Stimulated activated CD8-positive, alpha-beta memory T cell treated with anti-CD3 and anti-CD28 coated beads, Interleukin-15, amount 100 ng/mL, for 48 hours (primary cell): Measurements from ENCODE around the gene VEGFB.

Experiments used
- DNase-seq, 2 donors: peaks; one replicate each; pipeline ENCODE4 v3.0.0-alpha.2; 2020; ENCODE audit warnings: low read depth in 2 of 2

VEGFB gene, protein sequence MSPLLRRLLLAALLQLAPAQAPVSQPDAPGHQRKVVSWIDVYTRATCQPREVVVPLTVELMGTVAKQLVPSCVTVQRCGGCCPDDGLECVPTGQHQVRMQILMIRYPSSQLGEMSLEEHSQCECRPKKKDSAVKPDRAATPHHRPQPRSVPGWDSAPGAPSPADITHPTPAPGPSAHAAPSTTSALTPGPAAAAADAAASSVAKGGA

DNA sequence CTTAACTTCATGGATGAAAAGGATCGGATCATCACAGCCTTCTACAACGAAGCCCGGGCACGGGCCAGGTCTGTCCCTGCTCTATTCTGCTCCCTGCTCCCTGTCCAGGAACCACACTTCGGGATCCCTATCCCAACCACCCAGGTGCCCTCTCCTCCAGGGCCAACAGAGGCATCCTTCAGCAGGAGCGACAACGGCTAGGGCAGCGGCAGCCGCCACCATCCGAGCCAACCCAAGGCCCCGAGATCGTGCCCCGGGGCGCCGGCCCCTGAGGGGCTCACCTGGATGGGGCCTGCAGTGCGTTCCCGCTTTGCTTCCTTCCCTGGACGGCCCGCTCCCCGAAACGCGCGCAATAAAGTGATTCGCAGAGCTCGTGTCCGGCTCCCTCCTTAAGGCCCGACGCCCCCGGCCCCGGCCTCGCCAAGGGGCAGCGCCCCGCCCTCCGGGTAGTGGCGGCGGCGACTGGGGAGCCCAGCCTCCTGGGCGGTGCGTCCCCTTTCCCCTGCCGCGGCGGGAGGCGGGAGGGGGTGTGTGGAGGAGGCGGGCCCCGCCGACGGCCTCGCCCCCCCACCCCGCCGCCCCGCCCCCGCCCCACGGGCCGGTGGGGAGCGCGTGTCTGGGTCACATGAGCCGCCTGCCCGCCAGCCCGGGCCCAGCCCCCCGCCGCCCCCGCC, at the start of gene VEGFB:
VEGFB (plus strand) TSS at position 672 of the 674 bp plus-strand sequence. CDS start 250 bp downstream, outside the sequence.
- DNase-seq: peak; percentile 58 to 62

DNA sequence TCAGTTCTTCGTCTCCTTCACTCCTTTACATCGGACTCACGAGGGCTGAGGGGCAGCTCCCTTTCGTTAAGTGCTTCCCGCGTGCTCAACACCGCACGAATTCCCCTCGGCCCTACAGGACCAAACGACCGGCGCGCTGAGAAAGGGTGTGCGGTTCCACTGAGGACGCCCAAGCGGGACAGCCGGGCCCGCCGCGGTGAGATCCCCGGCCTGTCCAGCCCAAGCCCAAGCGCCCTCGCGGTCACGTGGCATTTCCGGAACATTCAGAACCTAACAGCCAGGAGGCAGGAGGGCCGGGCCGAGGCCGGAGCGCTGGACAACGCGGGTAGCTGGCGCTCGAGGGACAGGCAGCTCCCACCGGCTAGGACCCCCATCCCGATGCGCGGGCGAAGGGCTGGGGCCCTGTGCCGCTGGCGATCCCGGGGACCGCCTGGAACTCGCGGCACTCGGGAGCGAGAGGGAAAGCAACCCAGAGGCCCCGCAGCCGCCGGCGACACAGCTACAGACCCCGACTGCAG, 49.1 kb upstream of the VEGFB start:
- peak in 1 of 2 donors; percentile 20 for DNase-seq

GRCh38 chr11:64185693-64186491, 48.5 kb upstream of the VEGFB start, which contains the start of gene STIP1:
Gene STIP1 (plus strand): TSS chr11:64186171. CDS start chr11:64186262, 91 bp downstream.
- DNase-seq: peak; percentile 96 to 97

GRCh38 chr11:64186492-64187165, 47.8 kb upstream of the VEGFB start:
- peak in 1 of 2 donors; percentile 36 for DNase-seq

DNA sequence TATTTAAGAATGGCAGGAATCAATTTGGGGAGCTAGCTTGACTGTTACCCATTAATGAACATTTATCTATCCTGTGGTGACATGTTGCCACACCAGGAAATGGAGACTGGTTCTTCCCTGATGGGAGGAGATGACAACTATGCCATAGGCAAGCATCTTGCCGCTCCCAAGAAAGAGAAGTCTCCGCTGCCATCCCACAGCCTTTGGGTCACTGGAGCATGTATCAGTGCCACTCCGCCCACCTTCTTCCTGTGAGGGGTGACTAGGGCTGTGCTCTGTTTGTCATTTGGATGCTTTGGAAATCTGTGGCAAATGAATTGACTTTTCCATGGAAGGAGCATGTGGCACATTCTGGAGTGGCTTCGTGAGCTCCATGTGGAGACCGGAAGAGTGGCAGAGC, 42.0 kb upstream of the VEGFB start:
- no peak for DNase-seq

DNA sequence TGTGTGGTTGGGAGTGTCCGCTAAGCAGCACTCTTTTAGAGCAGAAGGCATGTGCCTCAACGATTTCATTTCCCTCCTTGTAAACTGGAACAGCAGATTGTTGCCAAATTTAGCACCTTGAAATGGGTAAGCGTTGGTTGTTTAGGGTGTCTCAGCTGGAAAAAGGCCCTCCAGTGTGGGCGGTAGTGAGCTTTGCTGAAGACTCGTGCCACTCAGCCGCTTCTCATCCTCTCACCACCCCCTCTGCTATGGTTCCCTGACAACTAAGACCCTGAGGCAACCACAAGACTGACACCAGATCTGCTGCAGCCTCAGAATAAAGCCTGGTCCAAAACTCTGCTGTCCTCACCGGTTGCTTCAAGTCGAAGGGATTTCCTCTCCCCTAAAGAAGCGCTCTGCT, 37.8 kb upstream of the VEGFB start:
- no peak for DNase-seq

DNA sequence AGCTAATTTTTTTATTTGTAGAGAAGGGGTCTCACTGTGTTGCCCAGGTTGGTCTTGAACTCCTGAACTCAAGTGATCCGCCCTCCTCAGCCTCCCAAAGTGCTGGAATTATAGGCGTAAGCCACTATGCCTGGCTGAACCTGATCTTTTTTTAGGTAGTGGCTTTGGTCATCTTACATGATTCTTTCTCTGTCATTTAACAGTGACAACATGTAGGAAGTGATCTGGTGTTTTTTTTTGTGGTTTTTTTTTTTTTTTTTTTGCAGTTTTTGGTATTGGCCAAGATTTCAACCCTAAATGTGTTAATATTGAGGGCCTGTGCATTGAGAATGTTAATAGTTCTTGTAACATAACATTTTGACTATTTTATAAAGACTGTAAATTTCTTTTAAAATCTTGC, 35.9 kb upstream of the VEGFB start:
- no peak for DNase-seq

GRCh38 chr11:64201543-64201942, 32.8 kb upstream of the VEGFB start:
- DNase-seq: no peak

DNA sequence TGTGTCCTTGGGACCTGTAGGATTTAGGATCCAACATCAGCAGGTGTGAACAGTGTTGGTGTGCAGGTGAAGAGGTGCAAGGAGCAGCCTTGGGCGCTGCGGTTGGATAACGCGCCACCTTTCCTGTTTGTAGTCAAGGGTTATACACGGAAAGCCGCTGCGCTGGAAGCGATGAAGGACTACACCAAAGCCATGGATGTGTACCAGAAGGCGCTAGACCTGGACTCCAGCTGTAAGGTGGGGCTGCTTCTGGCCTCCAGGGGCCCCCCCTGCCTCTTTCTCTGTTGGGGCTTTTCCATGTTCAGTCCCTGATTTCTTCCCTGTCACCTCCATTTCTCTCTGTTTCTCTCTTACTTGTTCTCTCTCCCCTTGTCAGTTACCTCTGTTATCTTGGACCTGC, 31.4 kb upstream of the VEGFB start:
- DNase-seq: no peak

DNA sequence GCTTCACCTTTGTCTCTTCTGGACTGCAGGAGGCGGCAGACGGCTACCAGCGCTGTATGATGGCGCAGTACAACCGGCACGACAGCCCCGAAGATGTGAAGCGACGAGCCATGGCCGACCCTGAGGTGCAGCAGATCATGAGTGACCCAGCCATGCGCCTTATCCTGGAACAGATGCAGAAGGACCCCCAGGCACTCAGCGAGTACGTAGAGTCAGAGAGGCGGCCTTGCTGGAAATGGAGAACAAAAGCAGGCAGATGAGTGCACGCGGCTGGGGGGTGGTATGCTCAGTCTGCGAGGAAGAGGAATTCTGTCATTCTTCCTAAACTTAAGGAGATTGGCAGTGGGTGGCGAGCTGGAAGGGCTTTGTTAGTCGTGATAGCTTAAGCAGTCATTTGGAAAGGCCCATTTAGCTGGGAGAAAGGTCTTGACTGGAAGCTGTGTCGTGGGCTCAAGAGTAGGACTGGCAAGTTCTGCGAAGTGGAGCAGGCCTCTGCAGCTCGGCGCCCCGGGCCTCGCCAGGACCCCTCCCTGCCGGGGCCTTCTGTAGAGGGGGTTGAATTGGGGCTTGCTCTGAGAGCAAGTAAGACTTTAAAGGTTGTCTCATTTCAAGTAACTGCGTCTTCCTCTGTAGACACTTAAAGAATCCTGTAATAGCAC, 30.8 kb upstream of the VEGFB start:
- no peak for DNase-seq

DNA sequence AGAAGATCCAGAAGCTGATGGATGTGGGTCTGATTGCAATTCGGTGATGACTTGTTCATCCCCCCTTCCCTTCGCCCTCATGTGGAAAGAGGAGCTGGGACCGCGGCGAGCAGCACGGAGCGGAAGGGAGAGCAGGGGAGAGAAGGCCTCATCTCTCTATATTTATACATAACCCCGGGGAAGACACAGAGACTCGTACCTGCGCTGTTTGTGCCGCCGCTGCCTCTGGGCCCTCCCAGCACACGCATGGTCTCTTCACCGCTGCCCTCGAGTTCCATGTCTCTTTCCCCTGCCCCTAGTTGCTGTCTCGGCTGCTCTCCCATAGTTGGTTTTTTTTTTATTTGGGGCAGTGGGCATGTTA, 30.3 kb upstream of the VEGFB start:
- DNase-seq: no peak

GRCh38 chr11:64204464-64204989, 29.9 kb upstream of the VEGFB start:
- peak; percentile 59 to 63 for DNase-seq

DNA sequence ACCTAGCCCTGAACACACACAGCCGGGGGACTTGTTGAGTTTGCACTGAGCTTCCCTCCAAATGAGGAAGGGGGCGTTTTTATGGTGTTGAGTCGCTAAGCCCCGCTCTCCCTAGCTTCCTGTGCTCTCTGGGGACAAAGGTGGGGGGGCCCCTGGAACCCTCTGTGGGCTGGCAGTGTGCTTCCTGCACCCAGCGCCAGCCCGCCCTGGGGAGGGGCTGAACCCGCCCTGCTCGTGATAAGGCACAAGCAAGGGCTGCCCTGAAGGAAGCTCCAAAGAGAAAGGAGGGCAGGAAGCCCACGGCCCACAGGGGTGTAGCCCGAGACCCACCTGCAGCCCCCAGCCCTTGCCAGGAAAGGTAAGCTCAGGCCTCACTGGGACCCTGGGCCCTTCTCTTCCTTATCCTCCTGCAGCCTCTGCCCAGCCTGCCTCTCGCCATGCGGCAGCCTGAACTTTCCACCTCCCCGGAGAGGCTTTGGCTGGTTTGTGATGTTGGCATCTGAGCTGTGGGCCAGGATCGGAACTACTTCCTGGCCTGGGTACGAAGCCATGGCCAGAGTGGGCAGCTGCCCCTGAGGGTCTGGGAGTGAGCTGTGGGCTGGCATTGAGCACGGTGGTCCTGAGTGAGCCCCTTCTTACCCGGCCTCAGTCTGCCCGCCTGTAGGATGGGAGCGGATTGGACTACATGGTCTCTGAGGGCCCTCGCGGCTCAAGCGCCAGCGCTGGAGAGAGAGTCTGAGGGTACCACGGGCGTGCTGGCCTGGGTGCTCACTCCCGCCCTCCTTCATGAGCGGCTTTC, 27.7 kb upstream of the VEGFB start, which contains the start of gene FERMT3:
FERMT3 (plus strand) TSS at position 265 of the 799 bp plus-strand sequence. CDS start 644 bp downstream, outside the sequence.
- peak; percentile 73 to 76 for DNase-seq

DNA sequence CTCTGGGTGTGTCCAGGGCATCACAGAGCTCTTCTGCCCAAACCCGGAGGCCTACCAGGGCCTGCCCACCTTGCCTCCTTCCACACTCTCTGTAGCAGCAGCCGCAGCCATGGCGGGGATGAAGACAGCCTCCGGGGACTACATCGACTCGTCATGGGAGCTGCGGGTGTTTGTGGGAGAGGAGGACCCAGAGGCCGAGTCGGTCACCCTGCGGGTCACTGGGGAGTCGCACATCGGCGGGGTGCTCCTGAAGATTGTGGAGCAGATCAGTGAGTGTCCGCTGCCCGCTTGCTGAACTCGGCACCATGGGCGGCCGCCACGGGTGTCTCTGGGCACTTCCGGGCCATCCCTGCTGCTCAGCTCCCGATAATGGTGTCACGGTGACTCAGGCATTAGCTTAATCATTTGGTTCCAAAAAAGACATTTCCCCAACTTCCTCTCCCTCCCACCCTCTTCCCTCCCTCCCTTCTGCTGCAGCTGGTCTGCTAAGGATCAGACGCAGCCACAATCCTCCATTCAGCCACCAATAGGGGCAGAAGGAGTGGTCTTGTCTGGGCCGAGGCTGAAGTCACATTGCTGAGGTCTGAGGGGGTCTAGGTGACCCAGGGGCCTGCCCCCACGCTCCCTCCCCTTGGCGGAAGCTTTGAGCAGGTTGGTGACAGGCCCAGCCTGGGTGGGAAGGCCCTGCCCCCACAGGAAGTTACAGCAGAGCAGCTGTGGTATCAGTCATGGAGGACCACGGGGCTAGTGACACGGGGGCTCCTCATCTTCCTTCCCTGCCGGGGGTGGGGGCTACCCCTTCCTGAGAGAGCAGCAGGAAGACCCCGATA, 26.9 kb upstream of the VEGFB start:
- DNase-seq: peak; percentile 83 to 86

GRCh38 chr11:64208086-64208795, 26.1 kb upstream of the VEGFB start:
- no peak for DNase-seq

DNA sequence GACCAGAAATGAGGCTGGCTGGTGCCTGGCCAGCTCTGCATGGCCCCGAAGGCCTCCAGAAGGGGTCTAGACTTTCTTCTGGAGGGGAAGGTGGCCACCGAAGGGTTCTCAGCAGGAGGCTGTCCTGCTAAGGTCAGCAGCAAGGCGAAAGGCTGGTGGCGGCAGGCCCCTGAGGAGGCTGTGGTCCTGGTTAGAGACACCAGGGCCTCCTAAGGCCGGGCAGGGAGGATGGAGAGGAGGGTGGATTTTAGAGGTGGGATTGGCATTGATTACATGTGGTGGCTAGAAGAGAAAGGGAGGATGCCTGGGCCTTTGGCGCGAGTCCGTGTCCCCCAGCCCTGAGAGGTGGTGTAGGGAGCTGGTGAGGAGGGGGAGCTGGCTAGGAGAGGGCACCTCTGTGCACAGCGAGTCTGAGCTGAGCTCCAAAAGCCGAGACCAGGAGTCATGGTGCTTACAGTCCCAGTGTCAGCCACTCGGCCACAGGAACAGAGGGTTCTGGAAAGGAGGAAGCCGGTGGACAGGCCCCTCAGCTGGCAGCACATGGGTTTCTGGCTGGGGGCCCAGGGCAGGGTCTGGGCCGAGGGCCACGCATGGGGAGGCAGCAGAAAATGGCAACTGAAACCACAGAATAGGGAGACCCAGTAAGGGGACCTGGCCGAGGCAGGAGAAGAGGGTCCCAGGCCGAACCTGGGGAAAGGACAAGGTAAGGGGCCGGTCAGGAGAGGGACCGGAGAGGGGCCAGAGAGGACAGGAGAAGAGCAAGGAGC, 25.4 kb upstream of the VEGFB start:
- DNase-seq: no peak

GRCh38 chr11:64209563-64209843, 24.9 kb upstream of the VEGFB start:
- no peak for DNase-seq
